DMS53 (cell line): Measurements from ENCODE around the gene CCDC116.
"Not testable (repeated sequence)": the region's sequence is repeated elsewhere in the genome, so short reads cannot be mapped to it uniquely, and the experiment has no call there.

Experiments used
- DNase-seq: peaks from one replicate; lab custom pipeline; 2025; lab: John Stamatoyannopoulos, UW

The CCDC116 gene

DNA sequence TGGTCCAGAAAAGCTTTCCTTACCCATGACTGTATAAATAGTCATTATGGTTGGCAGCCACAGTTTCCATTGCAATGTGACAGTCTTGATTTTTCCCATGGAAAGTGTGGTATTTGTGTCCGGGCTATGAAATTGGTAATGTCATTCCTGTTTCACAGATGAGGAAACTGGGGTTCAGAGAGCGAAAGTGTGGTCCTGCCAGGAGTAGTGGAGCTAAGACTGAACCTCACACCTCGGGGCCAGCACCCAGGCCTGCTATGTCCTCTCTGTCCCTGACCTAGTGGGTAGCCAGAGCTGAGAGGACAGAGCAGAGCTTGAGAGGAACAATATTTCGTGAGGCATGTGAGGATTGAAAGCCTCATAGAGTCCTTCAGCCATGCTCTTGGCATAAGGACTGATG lies 1.5 kb upstream of the CCDC116 start:
- DNase-seq: no peak

GRCh38 chr22:21632931-21633330 lies 371 bp downstream of the CCDC116 start:
- DNase-seq: no peak

- DNase-seq: no peak
Measured at GRCh38 chr22:21633481-21633880, 921 bp downstream of the CCDC116 start.

DNA sequence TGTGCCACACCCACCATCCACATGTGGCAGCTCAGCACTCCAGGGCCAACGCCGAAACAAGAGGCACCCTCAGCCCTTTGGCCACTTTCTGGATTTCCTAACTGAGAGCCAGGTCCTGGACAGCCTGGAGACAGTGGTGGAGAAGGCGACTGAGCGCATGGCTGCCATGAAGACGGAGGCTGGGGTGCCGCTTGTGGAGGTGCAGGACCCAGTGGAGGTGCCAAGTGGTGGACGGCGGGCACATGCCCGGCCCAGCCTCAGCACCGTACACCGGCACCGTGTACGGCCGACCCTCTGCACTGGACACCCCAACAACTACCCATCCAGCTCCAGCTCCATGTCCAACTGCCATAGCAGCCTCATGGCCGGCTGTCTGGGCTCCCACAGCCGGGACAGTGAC lies 1.5 kb downstream of the CCDC116 start:
- DNase-seq: no peak

DNA sequence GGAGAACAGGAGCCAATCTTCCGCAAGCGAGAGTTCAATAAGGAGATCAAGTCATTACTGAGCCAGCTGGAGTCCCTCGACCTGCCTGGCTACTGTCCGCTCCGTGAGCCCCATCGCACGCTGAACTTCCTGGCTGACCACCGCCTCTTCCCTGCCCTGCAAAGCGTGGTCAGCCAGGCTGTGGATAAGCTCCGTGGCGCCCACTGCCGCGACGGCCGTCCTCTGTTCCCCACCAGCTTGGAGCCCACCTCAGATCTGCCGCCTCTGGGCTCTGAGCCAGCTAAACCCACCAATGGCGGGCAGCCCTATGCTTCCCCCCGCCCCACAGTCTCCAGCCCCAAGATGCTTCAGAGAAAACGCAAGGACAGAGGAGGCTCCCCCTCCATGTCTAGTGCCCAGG lies 2.3 kb downstream of the CCDC116 start:
- DNase-seq: no peak

GRCh38 chr22:21635771-21636510 lies 3.4 kb downstream of the CCDC116 start:
- DNase-seq: no peak

- DNase-seq: no peak
Measured at GRCh38 chr22:21636629-21637218, 4.2 kb downstream of the CCDC116 start.

DNA sequence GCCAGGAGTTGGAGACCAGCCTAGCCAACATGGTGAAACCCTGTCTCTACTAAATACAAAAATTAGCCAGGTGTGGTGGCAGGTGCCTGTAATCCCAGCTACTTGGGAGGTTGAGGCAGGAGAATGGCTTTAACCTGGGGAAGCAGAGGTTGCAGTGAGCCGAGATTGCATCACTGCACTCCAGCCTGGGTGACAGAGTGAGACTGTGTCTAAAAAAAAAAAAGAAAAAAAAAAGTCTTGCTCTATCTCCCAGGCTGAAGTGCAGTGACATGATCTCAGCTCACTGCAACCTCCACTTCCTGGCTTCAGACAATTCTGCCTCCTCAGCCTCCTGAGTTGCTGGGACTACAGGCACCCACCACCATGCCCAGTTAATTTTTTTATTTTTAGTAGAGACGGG lies 4.9 kb downstream of the CCDC116 start:
- not testable (repeated sequence) for DNase-seq

- DNase-seq: no peak
Measured at GRCh38 chr22:21639359-21639758, 6.8 kb downstream of the CCDC116 start.

DNA sequence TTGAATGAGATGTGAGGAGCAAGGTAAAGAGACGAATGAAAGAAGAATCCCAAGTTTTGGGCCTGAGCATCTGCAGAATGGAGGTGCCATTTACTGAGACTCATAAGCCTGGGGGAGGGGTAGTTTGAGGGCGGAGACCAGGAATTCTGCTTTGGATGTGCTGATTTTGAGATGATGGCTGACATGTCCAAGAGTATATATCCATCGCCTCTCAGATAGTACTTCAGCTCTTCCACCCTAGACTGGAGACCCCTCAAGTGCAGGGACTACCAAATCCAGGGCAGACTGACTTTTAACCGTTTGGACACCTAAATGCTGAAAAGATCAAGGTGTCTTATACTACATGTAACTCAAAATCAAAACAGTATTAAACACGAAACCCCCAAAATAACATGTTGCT lies 8.2 kb downstream of the CCDC116 start:
- DNase-seq: no peak

GRCh38 chr22:21641417-21641788 lies 8.8 kb downstream of the CCDC116 start:
- DNase-seq: peak; percentile 51

- DNase-seq: peak; percentile 95
Measured at GRCh38 chr22:21641789-21642583, 9.4 kb downstream of the CCDC116 start, which contains the start of gene SDF2L1. Gene SDF2L1 (plus strand): TSS chr22:21642302. CDS start chr22:21642337, 35 bp downstream.

GRCh38 chr22:21642584-21643448 lies 10.3 kb downstream of the CCDC116 start:
- DNase-seq: peak; percentile 67

GRCh38 chr22:21643533-21644357 lies 11.2 kb downstream of the CCDC116 start:
- DNase-seq: no peak

DNA sequence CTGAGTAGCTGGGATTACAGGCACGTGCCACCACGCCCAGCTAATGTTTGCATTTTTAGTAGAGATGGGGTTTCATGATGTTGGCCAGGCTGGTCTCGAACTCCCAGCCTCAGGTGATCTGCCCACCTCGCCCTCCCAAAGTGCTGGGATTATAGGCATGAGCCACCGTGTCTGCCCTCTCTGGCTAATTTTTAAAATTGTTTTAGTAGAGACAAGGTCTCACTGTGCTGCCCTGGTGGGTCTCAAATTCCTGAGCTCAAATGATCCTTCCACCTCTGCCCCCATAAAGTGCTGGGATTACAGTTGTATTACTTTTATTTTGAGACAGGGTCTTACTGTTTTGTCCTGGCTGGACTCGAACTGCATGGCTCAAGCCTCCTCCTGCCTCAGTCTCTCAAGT lies 13.0 kb downstream of the CCDC116 start:
- DNase-seq: not testable (repeated sequence)

- DNase-seq: peak; percentile 72
Measured at GRCh38 chr22:21646608-21647590, 14.3 kb downstream of the CCDC116 start.

DNA sequence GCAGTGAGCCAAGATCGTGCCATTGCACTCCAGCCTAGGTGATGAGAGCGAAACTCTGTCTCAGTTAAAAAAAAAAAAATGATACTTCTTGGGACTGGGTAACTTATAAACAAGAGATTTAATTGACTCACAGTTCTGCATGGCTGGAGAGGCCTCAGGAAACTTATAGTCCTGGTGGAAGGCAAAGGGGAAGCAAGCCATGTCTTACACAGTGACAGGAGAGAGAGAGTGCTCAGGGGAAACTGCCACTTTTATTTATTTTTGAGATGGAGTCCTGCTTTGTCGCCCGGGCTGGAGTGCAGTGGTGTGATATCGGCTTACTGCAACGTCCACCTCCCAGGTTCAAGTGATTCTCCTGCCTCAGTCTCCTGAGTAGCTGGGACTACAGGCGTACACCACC lies 17.7 kb downstream of the CCDC116 start:
- no peak for DNase-seq

- DNase-seq: peak; percentile 29
Measured at GRCh38 chr22:21650823-21651520, 18.4 kb downstream of the CCDC116 start.

DNA sequence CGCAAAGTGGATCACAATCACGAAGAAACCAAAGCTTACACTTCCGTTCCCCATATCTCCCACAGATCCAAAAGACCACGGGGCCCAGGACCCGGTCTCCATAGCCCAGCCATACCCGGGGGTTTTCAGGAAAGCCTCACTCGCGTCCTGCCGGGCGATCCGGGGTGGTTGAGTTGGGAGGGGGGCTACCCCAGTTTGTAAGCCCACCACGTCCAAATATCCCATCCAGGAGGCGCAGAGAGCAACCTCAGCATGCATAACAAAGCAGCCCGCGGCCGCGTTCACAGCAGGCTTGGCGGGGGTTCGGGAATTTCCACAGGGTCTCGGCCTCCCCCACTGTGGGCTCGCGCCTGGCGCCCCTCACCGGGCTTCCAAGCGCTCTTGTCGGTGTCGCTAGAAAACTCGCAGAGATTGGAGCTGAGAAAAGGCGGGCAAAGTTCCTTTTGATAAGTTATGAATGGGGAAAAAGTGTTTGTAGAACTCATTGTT lies 19.0 kb downstream of the CCDC116 start:
- no peak for DNase-seq
